ENCODE measurements around the gene SPATA1. TPM values are rescaled to one million over a fixed set of nuclear protein-coding genes. Genes with fewer than 3 reads are reported as not detected.

SPATA1 gene
- total and polyA plus RNA-seq, 2 of the 13 experiments (the other 11 are each of a cell fraction or from before 2014, with no cell fraction given): 0.70 to 1.4 TPM

DNA sequence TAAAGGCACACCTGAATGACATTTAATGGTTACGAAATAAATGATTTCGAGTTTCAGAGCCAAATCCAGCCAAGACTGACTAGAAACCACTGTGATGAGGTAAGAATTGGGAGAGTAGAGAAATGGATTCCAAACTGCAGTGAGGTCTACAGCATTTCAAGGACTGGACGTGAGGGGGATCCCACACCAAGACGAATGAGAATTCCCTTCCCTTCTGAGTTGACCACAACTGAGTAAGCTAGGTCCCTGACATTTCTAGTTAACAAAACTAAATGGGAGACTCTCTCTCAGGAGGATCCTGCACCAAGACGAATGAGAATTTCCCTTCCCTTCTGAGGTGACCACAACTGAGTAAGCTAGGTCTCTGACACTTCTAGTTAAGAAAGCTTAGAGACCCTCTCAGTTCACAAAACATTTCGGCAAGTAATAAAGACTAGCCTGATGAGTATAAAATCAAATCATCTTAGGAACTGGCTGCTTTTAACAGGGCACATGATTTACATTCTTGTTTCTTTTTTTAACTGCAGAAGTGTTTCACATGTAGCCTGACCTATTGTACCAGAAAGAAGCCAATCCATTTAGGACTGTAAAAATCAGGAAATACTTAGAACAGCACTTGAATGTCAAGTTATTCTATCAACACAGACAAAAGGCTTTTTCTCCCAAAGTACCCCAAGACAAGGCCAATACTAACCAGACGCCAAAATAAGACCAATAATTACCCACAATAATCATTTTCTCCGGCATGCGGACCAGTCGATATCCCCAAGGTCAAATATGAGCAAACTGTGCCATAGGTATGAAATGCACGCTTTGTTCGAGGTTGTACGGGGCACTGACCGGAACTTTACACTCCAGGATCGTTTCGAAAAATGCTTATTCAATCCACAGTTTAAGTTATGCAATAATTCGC is 1.4 kb upstream of the SPATA1 start (continued):
- no peak for TF ChIP-seq ZNF691 (CRISPR knock-in tag; IDR thresholded peaks at IDR 0.05; ENCODE audit: borderline replicate concordance, low read depth)
- peak; percentile 55; the same call in 1 of the 2 replicates for TF ChIP-seq TGIF2 (CRISPR knock-in tag; IDR thresholded peaks at IDR 0.05)
- TF ChIP-seq, protein P1, sequence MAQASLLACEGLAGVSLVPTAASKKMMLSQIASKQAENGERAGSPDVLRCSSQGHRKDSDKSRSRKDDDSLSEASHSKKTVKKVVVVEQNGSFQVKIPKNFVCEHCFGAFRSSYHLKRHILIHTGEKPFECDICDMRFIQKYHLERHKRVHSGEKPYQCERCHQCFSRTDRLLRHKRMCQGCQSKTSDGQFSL (CRISPR knock-in tag; IDR thresholded peaks at IDR 0.05): no peak
- TF ChIP-seq SNRNP70 (IDR thresholded peaks at IDR 0.05; ENCODE audit: low read depth, low read length): no peak
- TF ChIP-seq ZIK1 (CRISPR knock-in tag; IDR thresholded peaks at IDR 0.05; ENCODE audit: borderline replicate concordance, low read depth): no peak
- no peak for TF ChIP-seq ZFP36L2 (CRISPR knock-in tag; IDR thresholded peaks at IDR 0.05)
- no peak for TF ChIP-seq SNAPC2 (CRISPR knock-in tag; IDR thresholded peaks at IDR 0.05)
- no peak for TF ChIP-seq WIZ (CRISPR knock-in tag; IDR thresholded peaks at IDR 0.05)
- peak; percentile 17 for TF ChIP-seq TBL1XR1 (IDR thresholded peaks at IDR 0.05; ENCODE audit: borderline replicate concordance, low read length, partially characterized antibody)
- no peak for TF ChIP-seq ZNF670 (CRISPR knock-in tag; IDR thresholded peaks at IDR 0.05; ENCODE audit: borderline replicate concordance)
- TF ChIP-seq ZNF567 (CRISPR knock-in tag; IDR thresholded peaks at IDR 0.05; ENCODE audit: borderline replicate concordance): no peak
- no peak for TF ChIP-seq ZNF724P (CRISPR knock-in tag; IDR thresholded peaks at IDR 0.05; ENCODE audit: borderline replicate concordance)
- TF ChIP-seq KAT8 (CRISPR knock-in tag; IDR thresholded peaks at IDR 0.05): peak; percentile 24; the same call in 1 of the 2 replicates
- TF ChIP-seq TEAD3 (CRISPR knock-in tag; optimal IDR thresholded peaks at IDR 0.05; ENCODE audit: borderline replicate concordance): peak; percentile 81
- no peak for TF ChIP-seq ZNF883 (CRISPR knock-in tag; IDR thresholded peaks at IDR 0.05; ENCODE audit: not compliant biosample characterization)
- TF ChIP-seq ZNF775 (CRISPR knock-in tag; IDR thresholded peaks at IDR 0.05; ENCODE audit: borderline replicate concordance): no peak
- no peak for TF ChIP-seq FOSL1 (CRISPR knock-in tag; IDR thresholded peaks at IDR 0.05; ENCODE audit: borderline replicate concordance)
- no peak for TF ChIP-seq YY1 (IDR thresholded peaks at IDR 0.05; ENCODE audit: insufficient read depth, insufficient replicate concordance, low read depth, low read length)
- no peak for TF ChIP-seq YEATS2 (CRISPR knock-in tag; IDR thresholded peaks at IDR 0.05; ENCODE audit: borderline replicate concordance)
- no peak for TF ChIP-seq ZMYM4 (CRISPR knock-in tag; IDR thresholded peaks at IDR 0.05)
- TF ChIP-seq ZNF891 (CRISPR knock-in tag; IDR thresholded peaks at IDR 0.05): no peak
- no peak for TF ChIP-seq KDM1A (CRISPR knock-in tag; IDR thresholded peaks at IDR 0.05)
- TF ChIP-seq HNRNPK (IDR thresholded peaks at IDR 0.05; ENCODE audit: low read depth, low read length, poor library complexity, severe bottlenecking): no peak
- TF ChIP-seq EZH2 (conservative IDR thresholded peaks at IDR 0.05; ENCODE audit: low read depth, low read length): no peak
- no peak for TF ChIP-seq ZSCAN22 (CRISPR knock-in tag; IDR thresholded peaks at IDR 0.05)
- TF ChIP-seq MBNL3 (CRISPR knock-in tag; conservative IDR thresholded peaks at IDR 0.05): no peak
- TF ChIP-seq KAT2B (IDR thresholded peaks at IDR 0.05; ENCODE audit: borderline replicate concordance, low read depth, low read length): peak; percentile 55; the same call in 1 of the 2 replicates
- TF ChIP-seq SMC3 (IDR thresholded peaks at IDR 0.05; ENCODE audit: low read length): 0 out of 2 replicates have a peak, but pooled peaks have one; percentile 6
- no peak for TF ChIP-seq TRIM22 (IDR thresholded peaks at IDR 0.05)
- TF ChIP-seq RARA (CRISPR knock-in tag; IDR thresholded peaks at IDR 0.05): peak; percentile 89
